Liver (tissue), 9 donors: ENCODE data around the gene SCGB1D4. TPM values are rescaled to one million over a fixed set of nuclear protein-coding genes. Genes with fewer than 3 reads are reported as not detected.

Source experiments
- DNase-seq: peaks from one replicate; pipeline ENCODE4 v3.0.0-alpha.2; 2017; ENCODE audit warnings: low spot score
- H3K27ac ChIP-seq, 2 donors: one replicate each; pipeline ENCODE4 v1.7.0; 2013; ENCODE audit warnings: inconsistent platforms in 2 of 2, low read length in 2 of 2, control low read depth in 1 of 2, low read depth in 1 of 2, mild to moderate bottlenecking in 1 of 2
- H3K27me3 ChIP-seq, 4 donors: one replicate each; pipeline versions ENCODE4 v1.6.1 to v1.7.0; 2013; ENCODE audit warnings: low read length in 3 of 4, inconsistent platforms in 1 of 4, mild to moderate bottlenecking in 1 of 4, moderate library complexity in 1 of 4; ENCODE audit not compliant: control insufficient read depth in 4 of 4, insufficient read depth in 4 of 4
- H3K36me3 ChIP-seq, 4 donors: one replicate each; pipeline versions ENCODE4 v1.6.1 to v1.7.0; 2013; ENCODE audit warnings: low read length in 3 of 4, mild to moderate bottlenecking in 3 of 4, low read depth in 1 of 4, moderate library complexity in 1 of 4; ENCODE audit not compliant: control insufficient read depth in 4 of 4, insufficient read depth in 3 of 4
- H3K4me1 ChIP-seq, 4 donors: one replicate each; pipeline versions ENCODE4 v1.6.1 to v1.7.0; 2013; ENCODE audit warnings: low read length in 3 of 4, mild to moderate bottlenecking in 3 of 4, moderate library complexity in 1 of 4; ENCODE audit not compliant: control insufficient read depth in 4 of 4, insufficient read depth in 4 of 4
- H3K4me3 ChIP-seq, 3 donors: one replicate each; pipeline versions ENCODE4 v1.6.1 to v1.7.0; 2013; ENCODE audit warnings: low read length in 3 of 3, control low read depth in 1 of 3, low read depth in 1 of 3, mild to moderate bottlenecking in 1 of 3
- H3K9ac ChIP-seq, 2 donors: one replicate each; pipeline ENCODE4 v1.7.0; 2013; ENCODE audit warnings: low read length in 2 of 2, mild to moderate bottlenecking in 2 of 2, moderate library complexity in 2 of 2, control low read depth in 1 of 2, low read depth in 1 of 2
- H3K9me3 ChIP-seq, 4 donors: one replicate each; pipeline versions ENCODE4 v1.6.1 to v1.7.0; 2013; ENCODE audit warnings: low read length in 3 of 4; ENCODE audit not compliant: control insufficient read depth in 4 of 4
- ATF3 ChIP-seq: IDR thresholded peaks from 2 replicates; pipeline ENCODE4 v1.6.1; 2016; ENCODE audit warnings: antibody characterized with exemption
- CTCF ChIP-seq: fragments of 150-350 bp; IDR thresholded peaks from 2 replicates; pipeline ENCODE4 v1.5.1; 2017; ENCODE audit warnings: improper control_type of control experiment, low read depth, low read length; ENCODE audit not compliant: missing input control
- FOXA2 ChIP-seq: IDR thresholded peaks from 2 replicates; pipeline ENCODE4 v1.6.1; 2016; ENCODE audit warnings: antibody characterized with exemption
- GABPA ChIP-seq, 2 donors: IDR thresholded peaks in 1 of 2; conservative IDR thresholded peaks in 1 of 2; 2 replicates each; pipeline ENCODE4 v1.6.1; 2016; ENCODE audit warnings: antibody characterized with exemption in 2 of 2, mild to moderate bottlenecking in 1 of 2, moderate library complexity in 1 of 2
- HNF4A ChIP-seq, 2 donors: conservative IDR thresholded peaks; 2 replicates each; pipeline ENCODE4 v1.6.1; 2016; ENCODE audit warnings: antibody characterized with exemption in 2 of 2, mild to moderate bottlenecking in 2 of 2
- HNF4G ChIP-seq: IDR thresholded peaks from 2 replicates; pipeline ENCODE4 v1.6.1; 2016; ENCODE audit warnings: antibody characterized with exemption
- JUND ChIP-seq, 2 donors: IDR thresholded peaks; 2 replicates each; pipeline ENCODE4 v1.6.1; 2016; ENCODE audit warnings: antibody characterized with exemption in 2 of 2
- RAD21 ChIP-seq, 2 donors: IDR thresholded peaks; 2 replicates each; pipeline ENCODE4 v1.6.1; 2016; ENCODE audit warnings: antibody characterized with exemption in 2 of 2, mild to moderate bottlenecking in 2 of 2
- REST ChIP-seq: IDR thresholded peaks from 2 replicates; pipeline ENCODE4 v1.6.1; 2016; ENCODE audit warnings: antibody characterized with exemption, mild to moderate bottlenecking
- YY1 ChIP-seq: IDR thresholded peaks from 2 replicates; pipeline ENCODE4 v1.6.1; 2016; ENCODE audit warnings: antibody characterized with exemption, mild to moderate bottlenecking
- WGBS: extraction: QIAGEN DNeasy Blood & Tissue Kit; methylation state at CpG from one replicate; pipeline ENCODE4 v1.1.7; 2013; 5-methylcytosine and 5-hydroxymethylcytosine counted together
- polyA plus RNA-seq, 2 donors: library from polyadenylated mRNA; stranded (reverse) in 1 of 2; unstranded in 1 of 2; fragments of 200-250 nt in 1 of 2; fragments of >200 nt in 1 of 2; fragmentation: Nextera tagmentation in 1 of 2; extraction: Ambion mirVana in 1 of 2; gene quantifications; one replicate each; pipeline versions ENCODE4 v1.2.1 to v1.2.3, GENCODE V29; 2013 to 2015
- total RNA-seq, 2 donors: library from RNA; depleted of rRNA; stranded (reverse); fragments of >200 nt; gene quantifications; one replicate each; pipeline ENCODE4 v1.2.3, GENCODE V29; 2014
- donor health status: healthy.
- donor health status: healthy.
- donor health status: healthy.
- donor health status: healthy.
- donor health status: healthy.

SCGB1D4 gene
- total and polyA plus RNA-seq, 4 donors: not detected

- peak; percentile 40 to 73 for TF ChIP-seq RAD21 (IDR thresholded peaks at IDR 0.05)
- TF ChIP-seq YY1: no peak
- TF ChIP-seq CTCF: peak; percentile 37
- Histone ChIP-seq H3K27ac (no peak overlapping the region), H3K4me1 (no peaks in the 10 kb centered on the region), H3K9ac (no peak overlapping the region), H3K9me3 (no peaks in the 10 kb centered on the region), H3K36me3 (no peaks in the 10 kb centered on the region), H3K27me3 (no peaks in the 10 kb centered on the region), H3K4me3 (no peak overlapping the region)
- WGBS: 49% methylated on average over 18 of the region's 18 CpGs
- DNase-seq: peak; percentile 64
These were observed 26.1 kb upstream of the SCGB1D4 start for GRCh38 chr11:62324731-62325556.

- Histone ChIP-seq H3K27me3 (no peaks in the 10 kb centered on the region), H3K27ac (no peak overlapping the region), H3K36me3 (no peaks in the 10 kb centered on the region), H3K4me1 (no peaks in the 10 kb centered on the region), H3K9ac (no peak overlapping the region), H3K4me3 (no peak overlapping the region), H3K9me3 (no peaks in the 10 kb centered on the region)
- no peak for DNase-seq
- 86% methylated on average over 2 of the region's 2 CpGs for WGBS
- TF ChIP-seq REST (no peak), HNF4A (conservative IDR thresholded peaks at IDR 0.05) (no peak), HNF4G (no peak), JUND (IDR thresholded peaks at IDR 0.05) (no peak), ATF3 (no peak), RAD21 (IDR thresholded peaks at IDR 0.05) (no peak), GABPA (IDR thresholded peaks at IDR 0.05 in 1 of 2, conservative IDR thresholded peaks at IDR 0.05 in 1 of 2) (no peak), YY1 (no peak)
These were observed 23.6 kb upstream of the SCGB1D4 start for GRCh38 chr11:62322524-62322923.

GRCh38 chr11:62315431-62315830 lies 16.6 kb upstream of the SCGB1D4 start:
- 79% methylated on average over 1 of the region's 1 CpG for WGBS
- no peak for DNase-seq

More at GRCh38 chr11:62315431-62315830, 16.6 kb upstream of the SCGB1D4 start:
- Histone ChIP-seq H3K36me3 (no peaks in the 10 kb centered on the region), H3K9ac (no peak overlapping the region), H3K4me1 (no peaks in the 10 kb centered on the region), H3K4me3 (no peak overlapping the region), H3K27me3 (no peaks in the 10 kb centered on the region), H3K9me3 (no peaks in the 10 kb centered on the region), H3K27ac (no peak overlapping the region)
- TF ChIP-seq FOXA2 (no peak), YY1 (no peak)
